ENCODE data around the gene IFT25. TPM values are rescaled to one million over a fixed set of nuclear protein-coding genes. Genes with fewer than 3 reads are reported as not detected.

Gene IFT25
- total RNA-seq, 4 donors from 2014 or later, result 15.5 to 39.9 (median 26.8) TPM

DNA sequence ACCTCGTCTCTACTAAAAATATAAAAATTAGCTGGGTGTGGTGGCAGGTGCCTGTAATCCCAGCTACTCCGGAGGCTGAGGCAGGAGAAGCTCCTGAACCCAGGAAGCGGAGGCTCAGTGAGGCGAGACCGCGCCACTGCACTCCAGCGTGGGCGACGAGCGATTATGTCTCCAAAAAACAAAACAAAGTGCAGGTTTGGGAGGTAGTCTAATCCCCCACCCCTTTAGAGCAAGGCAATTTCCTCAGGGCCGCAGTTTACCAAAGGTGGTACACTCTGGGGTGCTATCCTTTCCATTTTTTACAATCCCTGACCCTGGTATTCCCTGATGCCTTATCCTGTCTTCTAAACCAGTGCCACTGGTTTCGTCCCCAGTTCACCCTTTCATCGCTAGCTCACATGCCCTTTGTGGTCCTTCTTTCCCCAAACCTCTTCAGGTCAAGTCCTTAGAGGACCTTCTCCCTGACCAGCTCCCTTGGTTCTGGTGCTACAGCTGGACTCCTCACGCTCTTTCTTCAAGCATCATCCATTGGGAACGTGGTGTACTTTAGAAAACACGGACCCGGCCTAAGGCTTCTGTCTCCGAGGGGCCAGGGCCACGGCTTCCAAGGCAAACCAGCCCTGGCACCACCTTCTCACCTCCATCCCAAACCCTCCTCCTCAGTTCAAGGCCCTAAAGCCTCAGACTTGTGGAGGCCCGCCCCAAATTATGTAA is 873 bp downstream of the IFT25 start:
- Histone ChIP-seq H3K36me3 (no peaks in the 10 kb centered on the region), H3K4me3 (peak overlapping the region; percentile 55 to 99 (median 92)), H3K27me3 (no peaks in the 10 kb centered on the region), H3K4me1 (peaks cover 0 to 59% (median 18%) of the 10 kb centered on the region in 4 donors), H3K9me3 (no peaks in the 10 kb centered on the region), H3K27ac (peak overlapping the region; percentile 90 to 96 (median 93))
- TF ChIP-seq EP300 (IDR thresholded peaks at IDR 0.05) (no peak), POLR2A (IDR thresholded peaks at IDR 0.05) (no peak)
- TF ChIP-seq, protein P1, sequence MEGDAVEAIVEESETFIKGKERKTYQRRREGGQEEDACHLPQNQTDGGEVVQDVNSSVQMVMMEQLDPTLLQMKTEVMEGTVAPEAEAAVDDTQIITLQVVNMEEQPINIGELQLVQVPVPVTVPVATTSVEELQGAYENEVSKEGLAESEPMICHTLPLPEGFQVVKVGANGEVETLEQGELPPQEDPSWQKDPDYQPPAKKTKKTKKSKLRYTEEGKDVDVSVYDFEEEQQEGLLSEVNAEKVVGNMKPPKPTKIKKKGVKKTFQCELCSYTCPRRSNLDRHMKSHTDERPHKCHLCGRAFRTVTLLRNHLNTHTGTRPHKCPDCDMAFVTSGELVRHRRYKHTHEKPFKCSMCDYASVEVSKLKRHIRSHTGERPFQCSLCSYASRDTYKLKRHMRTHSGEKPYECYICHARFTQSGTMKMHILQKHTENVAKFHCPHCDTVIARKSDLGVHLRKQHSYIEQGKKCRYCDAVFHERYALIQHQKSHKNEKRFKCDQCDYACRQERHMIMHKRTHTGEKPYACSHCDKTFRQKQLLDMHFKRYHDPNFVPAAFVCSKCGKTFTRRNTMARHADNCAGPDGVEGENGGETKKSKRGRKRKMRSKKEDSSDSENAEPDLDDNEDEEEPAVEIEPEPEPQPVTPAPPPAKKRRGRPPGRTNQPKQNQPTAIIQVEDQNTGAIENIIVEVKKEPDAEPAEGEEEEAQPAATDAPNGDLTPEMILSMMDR (IDR thresholded peaks at IDR 0.05), result no peak
- DNase-seq (ENCODE audit: low spot score in 2 of 2), result no peak
- 57% methylated on average over 20 of the region's 20 CpGs for WGBS, 2 donors

DNA sequence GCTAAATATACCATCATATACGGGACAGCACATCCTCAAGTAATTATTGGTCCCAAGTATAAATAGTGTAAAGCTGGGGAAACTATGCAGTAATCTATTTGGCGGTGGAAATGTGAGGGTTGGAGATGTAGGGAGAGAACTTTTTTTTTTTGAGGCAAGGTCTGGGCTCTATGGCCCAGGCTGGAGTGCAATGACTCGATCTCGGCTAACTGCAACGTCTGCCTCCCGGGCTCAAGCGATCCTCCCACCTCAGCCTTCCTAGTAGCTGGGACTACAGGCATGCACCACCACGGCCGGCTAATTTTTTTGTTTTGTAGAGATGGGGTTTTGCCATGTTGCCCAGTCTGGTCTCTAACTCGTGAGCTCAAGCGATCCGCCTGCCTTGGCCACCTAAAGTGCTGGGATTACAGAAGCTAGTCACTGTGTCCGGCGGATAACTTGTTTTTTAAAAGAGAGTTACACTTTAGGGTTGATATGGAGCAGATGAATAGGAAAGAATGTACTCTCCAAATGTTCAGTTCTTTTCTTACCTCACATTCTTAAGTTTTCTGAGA is 1.9 kb downstream of the IFT25 start:
- H3K9me3 ChIP-seq, result no peaks in the 10 kb centered on the region
- no peak overlapping the region for H3K4me3 ChIP-seq
- H3K36me3 ChIP-seq, result no peaks in the 10 kb centered on the region
- H3K27me3 ChIP-seq, result no peaks in the 10 kb centered on the region
- no peak for TF ChIP-seq POLR2A (IDR thresholded peaks at IDR 0.05)
- TF ChIP-seq EP300 (IDR thresholded peaks at IDR 0.05), result no peak
- TF ChIP-seq, protein P1 (IDR thresholded peaks at IDR 0.05), result no peak
- no peak overlapping the region for H3K27ac ChIP-seq
- no peak for DNase-seq (ENCODE audit: low spot score in 2 of 2)
- 94 to 96% methylated on average over 14 of the region's 14 CpGs for WGBS, 2 donors
- peaks cover 0 to 50% (median 16%) of the 10 kb centered on the region in 4 donors for H3K4me1 ChIP-seq

DNA sequence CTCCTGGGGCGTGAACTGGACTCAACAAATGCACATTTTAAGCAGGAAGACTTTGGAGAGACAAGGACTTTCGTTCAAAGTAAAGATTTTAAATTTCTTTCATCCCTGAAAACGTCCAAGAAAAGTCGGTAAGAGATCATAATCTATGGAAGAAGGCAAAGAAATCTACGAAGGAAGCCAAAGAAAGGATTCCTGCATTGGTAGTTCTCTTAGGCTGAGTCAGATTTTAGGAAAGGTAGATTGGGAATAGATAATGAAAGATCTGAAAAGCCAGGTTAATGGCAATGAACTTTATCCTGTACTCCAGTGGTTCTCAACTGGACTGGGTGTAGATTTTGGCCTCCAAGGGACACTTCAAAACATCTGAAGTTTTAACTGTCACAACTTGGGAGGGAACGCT is 2.4 kb downstream of the IFT25 start:
- H3K4me1 ChIP-seq, result peaks cover 0 to 45% (median 15%) of the 10 kb centered on the region in 4 donors

DNA sequence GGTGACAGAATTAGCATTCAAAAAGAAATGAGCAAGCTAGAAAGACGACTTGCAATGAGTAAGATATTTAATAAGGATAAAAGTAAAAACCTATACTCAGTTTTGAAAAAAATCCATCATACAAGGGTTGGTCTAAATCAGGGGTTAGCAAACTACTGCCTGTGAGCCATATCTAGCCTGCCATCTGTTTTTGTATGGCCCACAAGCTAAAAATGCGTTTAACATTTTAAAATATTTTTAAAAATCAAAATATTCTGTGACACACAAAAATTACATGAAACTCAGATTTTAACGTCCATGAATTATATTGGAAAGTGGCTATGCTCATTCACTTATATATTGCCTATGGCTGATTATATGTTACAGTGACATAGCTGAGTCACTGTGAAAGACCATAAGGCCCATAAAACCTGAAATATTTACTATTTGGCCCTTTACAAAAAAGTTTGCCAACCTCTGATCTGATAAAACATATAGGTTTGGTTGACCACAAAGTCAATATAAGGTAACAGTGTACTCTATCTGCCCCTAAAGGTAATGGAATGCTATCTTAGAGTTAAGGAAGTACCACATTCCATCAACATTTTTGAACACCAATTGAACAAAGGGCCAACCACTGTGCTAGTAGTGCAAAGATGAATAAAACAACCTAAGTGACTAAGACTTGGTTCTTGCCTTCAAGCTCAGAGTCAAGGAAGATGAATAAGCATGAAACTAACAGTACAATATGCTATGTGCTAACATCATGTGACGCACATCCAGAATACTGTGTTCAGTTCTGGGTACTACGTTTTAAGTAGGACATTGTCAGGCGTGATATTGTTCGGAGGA is 3.2 kb downstream of the IFT25 start:
- H3K4me1 ChIP-seq, result peaks cover 0 to 38% (median 15%) of the 10 kb centered on the region in 4 donors
- WGBS, 2 donors, result 92 to 93% methylated on average over 7 of the region's 7 CpGs
- H3K27me3 ChIP-seq, result no peaks in the 10 kb centered on the region
- no peaks in the 10 kb centered on the region for H3K36me3 ChIP-seq
- no peaks in the 10 kb centered on the region for H3K9me3 ChIP-seq
- H3K4me3 ChIP-seq, result no peak overlapping the region
- no peak for DNase-seq (ENCODE audit: low spot score in 2 of 2)
- no peak overlapping the region for H3K27ac ChIP-seq
- TF ChIP-seq, protein P1 (IDR thresholded peaks at IDR 0.05), result no peak
- TF ChIP-seq POLR2A (IDR thresholded peaks at IDR 0.05) (no peak), EP300 (IDR thresholded peaks at IDR 0.05) (no peak)

More for the DNA sequence above, 2.4 kb downstream of the IFT25 start:
- no peak overlapping the region for H3K27ac ChIP-seq
- H3K36me3 ChIP-seq, result no peaks in the 10 kb centered on the region
- DNase-seq (ENCODE audit: low spot score in 2 of 2), result no peak
- TF ChIP-seq EP300 (IDR thresholded peaks at IDR 0.05) (no peak), POLR2A (IDR thresholded peaks at IDR 0.05) (no peak)
- TF ChIP-seq, protein P1 (IDR thresholded peaks at IDR 0.05), result no peak
- no peaks in the 10 kb centered on the region for H3K27me3 ChIP-seq
- WGBS, 2 donors, result 92% methylated on average over 6 of the region's 6 CpGs
- no peak overlapping the region for H3K4me3 ChIP-seq
- no peaks in the 10 kb centered on the region for H3K9me3 ChIP-seq

All from tibial nerve (tissue), 4 donors.